Coronary artery (tissue), 2 donors: Measurements from ENCODE around the gene MUC20.
"Not testable (repeated sequence)": the region's sequence is repeated elsewhere in the genome, so short reads cannot be mapped to it uniquely, and the experiment has no call there.

Source experiments
- DNase-seq: peaks from one replicate; pipeline ENCODE4 v3.0.0-alpha.2; 2017; ENCODE audit warnings: low spot score
- H3K27ac ChIP-seq, 2 donors: fragments of 200-600 bp; sonication (generic); one replicate each; pipeline ENCODE4 v1.5.1; 2016 to 2019
- H3K4me3 ChIP-seq: fragments of 200-600 bp; sonication (generic); 2 replicates; pipeline ENCODE4 v1.5.1; 2016; ENCODE audit warnings: mild to moderate bottlenecking, moderate library complexity
- TF ChIP-seq, protein P1 (sequence below): fragments of 200-600 bp; sonication (generic); IDR thresholded peaks from one replicate; pipeline ENCODE4 v1.5.1; 2019; ENCODE audit warnings: antibody characterized with exemption

The MUC20 gene

DNA sequence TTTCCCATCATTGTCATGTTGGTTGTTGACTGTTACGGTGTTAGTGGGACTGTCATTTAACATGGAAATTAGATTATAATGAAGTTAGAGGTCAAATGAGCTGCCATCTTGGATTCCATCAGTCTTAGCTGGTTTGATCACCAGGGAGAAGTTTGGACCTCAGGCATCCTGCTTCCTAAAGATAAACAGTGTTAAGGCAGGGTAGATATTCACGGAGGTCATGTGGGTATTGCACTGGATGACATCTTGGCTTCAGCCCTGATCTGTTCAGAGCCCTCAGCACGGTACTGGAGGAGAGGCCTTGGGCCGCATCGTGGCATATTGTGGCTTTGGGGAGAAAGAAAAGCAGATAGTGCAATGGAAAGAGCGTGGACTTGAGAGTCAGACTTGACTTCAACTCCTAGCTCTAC lies 11.1 kb upstream of the MUC20 start:
- DNase-seq = no peak
- TF ChIP-seq, protein P1, sequence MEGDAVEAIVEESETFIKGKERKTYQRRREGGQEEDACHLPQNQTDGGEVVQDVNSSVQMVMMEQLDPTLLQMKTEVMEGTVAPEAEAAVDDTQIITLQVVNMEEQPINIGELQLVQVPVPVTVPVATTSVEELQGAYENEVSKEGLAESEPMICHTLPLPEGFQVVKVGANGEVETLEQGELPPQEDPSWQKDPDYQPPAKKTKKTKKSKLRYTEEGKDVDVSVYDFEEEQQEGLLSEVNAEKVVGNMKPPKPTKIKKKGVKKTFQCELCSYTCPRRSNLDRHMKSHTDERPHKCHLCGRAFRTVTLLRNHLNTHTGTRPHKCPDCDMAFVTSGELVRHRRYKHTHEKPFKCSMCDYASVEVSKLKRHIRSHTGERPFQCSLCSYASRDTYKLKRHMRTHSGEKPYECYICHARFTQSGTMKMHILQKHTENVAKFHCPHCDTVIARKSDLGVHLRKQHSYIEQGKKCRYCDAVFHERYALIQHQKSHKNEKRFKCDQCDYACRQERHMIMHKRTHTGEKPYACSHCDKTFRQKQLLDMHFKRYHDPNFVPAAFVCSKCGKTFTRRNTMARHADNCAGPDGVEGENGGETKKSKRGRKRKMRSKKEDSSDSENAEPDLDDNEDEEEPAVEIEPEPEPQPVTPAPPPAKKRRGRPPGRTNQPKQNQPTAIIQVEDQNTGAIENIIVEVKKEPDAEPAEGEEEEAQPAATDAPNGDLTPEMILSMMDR = no peak

GRCh38 chr3:195710126-195710905 lies 10.5 kb upstream of the MUC20 start:
- H3K4me3 ChIP-seq, DNase-seq: not testable (repeated sequence)

More for the DNA sequence above, 11.1 kb upstream of the MUC20 start:
- H3K4me3 ChIP-seq = no peak overlapping the region
- H3K27ac ChIP-seq = no peak overlapping the region

GRCh38 chr3:195711091-195711812 lies 9.5 kb upstream of the MUC20 start:
- not testable (repeated sequence) for DNase-seq, H3K4me3 ChIP-seq

More at GRCh38 chr3:195710126-195710905, 10.5 kb upstream of the MUC20 start:
- H3K27ac ChIP-seq = not testable (repeated sequence)

GRCh38 chr3:195711813-195712534 lies 8.8 kb upstream of the MUC20 start:
- TF ChIP-seq, protein P1 = no peak

More at GRCh38 chr3:195711091-195711812, 9.5 kb upstream of the MUC20 start:
- H3K27ac ChIP-seq = not testable (repeated sequence)

GRCh38 chr3:195712535-195712910 lies 8.3 kb upstream of the MUC20 start:
- DNase-seq, H3K27ac ChIP-seq: not testable (repeated sequence)

More at GRCh38 chr3:195711813-195712534, 8.8 kb upstream of the MUC20 start:
- DNase-seq = no peak
- Histone ChIP-seq H3K27ac (no peak overlapping the region), H3K4me3 (no peak overlapping the region)

GRCh38 chr3:195713150-195713549 lies 7.6 kb upstream of the MUC20 start:
- not testable (repeated sequence) for DNase-seq, H3K4me3 ChIP-seq, H3K27ac ChIP-seq

More at GRCh38 chr3:195712535-195712910, 8.3 kb upstream of the MUC20 start:
- not testable (repeated sequence) for H3K4me3 ChIP-seq

GRCh38 chr3:195714380-195715011 lies 6.3 kb upstream of the MUC20 start:
- no peak overlapping the region for H3K27ac ChIP-seq
- no peak overlapping the region for H3K4me3 ChIP-seq
- TF ChIP-seq, protein P1 = no peak
- DNase-seq = no peak

GRCh38 chr3:195715134-195715533 lies 5.6 kb upstream of the MUC20 start:
- no peak overlapping the region for H3K27ac ChIP-seq
- TF ChIP-seq, protein P1 = no peak
- no peak overlapping the region for H3K4me3 ChIP-seq
- no peak for DNase-seq
